ENCODE data around the gene ADAMTS9. TPM values are rescaled to one million over a fixed set of nuclear protein-coding genes. Genes with fewer than 3 reads are reported as not detected.

The ADAMTS9 gene
- total and polyA plus RNA-seq, 11 donors = 11.3 to 74.4 (median 18.8) TPM

DNA sequence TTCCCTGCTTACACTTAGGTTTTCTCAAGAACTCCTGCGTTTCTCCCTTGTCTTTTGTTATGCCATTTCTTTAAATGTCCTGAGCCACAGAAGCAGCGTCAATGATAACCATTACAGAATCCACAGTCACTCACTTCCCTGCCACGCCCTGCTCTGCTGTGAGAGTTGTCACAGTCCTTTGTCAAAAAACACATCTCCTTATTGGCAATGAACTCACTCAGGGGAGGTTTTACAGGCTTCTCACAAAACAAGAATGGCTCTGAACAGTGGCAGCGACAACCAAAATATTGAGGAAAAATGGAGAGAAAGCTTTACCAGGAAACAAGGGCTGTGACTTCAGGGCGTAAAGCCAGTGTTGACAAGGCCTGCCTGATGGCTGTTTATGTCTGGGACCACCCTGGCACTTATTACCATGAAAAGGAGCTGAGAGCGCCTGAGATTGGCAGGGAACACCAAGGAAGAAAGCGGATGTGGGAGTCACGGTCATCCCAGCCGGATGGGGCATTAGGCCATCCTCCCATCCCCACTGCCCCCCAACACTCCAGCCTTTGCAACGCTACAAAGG, 111.5 kb downstream of the ADAMTS9 start:
- WGBS, 4 donors = 93 to 97% (median 96%) methylated on average over 10 of the region's 10 CpGs
- Histone ChIP-seq H3K36me3 (peaks cover 0 to 12% (median 0%) of the 10 kb centered on the region in 9 donors), H3K27ac (no peak overlapping the region), H3K27me3 (no peaks in the 10 kb centered on the region), H3K9me3 (no peaks in the 10 kb centered on the region), H3K4me3 (no peak overlapping the region), H3K4me1 (peaks cover 0 to 3% (median 0%) of the 10 kb centered on the region in 12 donors)
- TF ChIP-seq POLR2A (IDR thresholded peaks at IDR 0.05) = no peak
- TF ChIP-seq, protein P1, sequence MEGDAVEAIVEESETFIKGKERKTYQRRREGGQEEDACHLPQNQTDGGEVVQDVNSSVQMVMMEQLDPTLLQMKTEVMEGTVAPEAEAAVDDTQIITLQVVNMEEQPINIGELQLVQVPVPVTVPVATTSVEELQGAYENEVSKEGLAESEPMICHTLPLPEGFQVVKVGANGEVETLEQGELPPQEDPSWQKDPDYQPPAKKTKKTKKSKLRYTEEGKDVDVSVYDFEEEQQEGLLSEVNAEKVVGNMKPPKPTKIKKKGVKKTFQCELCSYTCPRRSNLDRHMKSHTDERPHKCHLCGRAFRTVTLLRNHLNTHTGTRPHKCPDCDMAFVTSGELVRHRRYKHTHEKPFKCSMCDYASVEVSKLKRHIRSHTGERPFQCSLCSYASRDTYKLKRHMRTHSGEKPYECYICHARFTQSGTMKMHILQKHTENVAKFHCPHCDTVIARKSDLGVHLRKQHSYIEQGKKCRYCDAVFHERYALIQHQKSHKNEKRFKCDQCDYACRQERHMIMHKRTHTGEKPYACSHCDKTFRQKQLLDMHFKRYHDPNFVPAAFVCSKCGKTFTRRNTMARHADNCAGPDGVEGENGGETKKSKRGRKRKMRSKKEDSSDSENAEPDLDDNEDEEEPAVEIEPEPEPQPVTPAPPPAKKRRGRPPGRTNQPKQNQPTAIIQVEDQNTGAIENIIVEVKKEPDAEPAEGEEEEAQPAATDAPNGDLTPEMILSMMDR (IDR thresholded peaks at IDR 0.05) = no peak
- intact Hi-C loops (cut with DNase I) = no loop called here
- ATAC-seq (no peak), DNase-seq (no peak)

DNA sequence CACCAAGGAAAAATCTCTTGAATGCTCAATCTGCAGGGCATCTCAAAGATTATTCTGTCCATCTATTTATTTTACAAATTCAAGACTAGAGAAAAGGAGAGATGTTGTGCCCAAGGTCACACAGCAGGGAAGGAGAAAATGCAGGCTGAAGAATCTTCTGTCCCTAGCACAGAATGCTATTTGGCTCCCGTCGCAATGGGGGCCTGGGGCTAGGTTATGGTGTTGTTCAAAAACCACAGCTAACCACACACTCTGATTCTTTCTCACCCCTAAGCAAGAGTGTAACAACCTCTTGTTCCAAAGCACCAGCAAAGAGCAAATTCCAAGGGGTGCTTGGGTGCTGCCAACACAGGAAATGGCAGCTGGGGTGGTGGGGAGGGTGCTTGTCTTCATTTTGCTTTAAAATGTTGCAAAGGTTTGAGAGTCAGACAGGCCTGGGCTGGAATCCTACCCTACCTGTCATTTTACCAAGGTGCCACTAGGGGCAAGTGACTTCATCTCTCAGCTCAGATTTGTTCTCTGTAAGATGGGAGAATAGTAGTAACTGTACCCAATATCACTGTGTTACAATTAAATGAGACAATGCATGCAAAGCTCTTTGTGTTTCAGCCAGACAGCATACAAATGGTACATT, 112.5 kb downstream of the ADAMTS9 start:
- no peak for TF ChIP-seq POLR2A (IDR thresholded peaks at IDR 0.05)
- TF ChIP-seq, protein P1 (IDR thresholded peaks at IDR 0.05) = peak in 10 of 12 donors; percentile 23 to 61 (median 42)
- intact Hi-C loops (cut with DNase I) = no loop called here
- 93 to 97% (median 96%) methylated on average over 2 of the region's 2 CpGs for whole genome bisulfite sequencing, 4 donors
- Histone ChIP-seq H3K27ac (no peak overlapping the region), H3K4me3 (no peak overlapping the region), H3K36me3 (peaks cover 0 to 12% (median 0%) of the 10 kb centered on the region in 9 donors), H3K9me3 (no peaks in the 10 kb centered on the region), H3K4me1 (no peaks in the 10 kb centered on the region), H3K27me3 (no peaks in the 10 kb centered on the region)
- ATAC-seq (peak in 1 of 4 donors; percentile 22), DNase-seq (no peak)

DNA sequence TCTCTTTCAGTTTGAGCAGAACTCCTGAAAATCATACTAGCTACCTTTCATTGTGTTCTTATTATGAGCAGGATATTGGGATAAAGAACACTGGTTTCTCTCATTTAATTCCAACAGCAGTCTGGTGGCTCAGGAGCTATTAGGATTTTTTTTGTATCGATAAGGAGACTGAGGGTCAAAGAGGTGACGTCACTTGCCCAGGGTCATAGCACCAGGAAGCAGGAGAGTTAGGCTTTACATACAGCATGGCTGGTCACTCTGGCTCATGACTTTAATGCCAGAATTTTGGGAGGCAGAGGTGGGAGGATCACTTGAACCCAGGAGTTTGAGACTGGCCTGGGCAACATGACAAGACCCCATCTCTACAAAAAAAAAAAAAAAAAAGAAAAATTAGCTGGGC, 113.6 kb downstream of the ADAMTS9 start:
- Histone ChIP-seq H3K27me3 (no peaks in the 10 kb centered on the region), H3K4me3 (no peak overlapping the region), H3K9me3 (no peaks in the 10 kb centered on the region), H3K27ac (no peak overlapping the region), H3K4me1 (peaks cover 0 to 4% (median 0%) of the 10 kb centered on the region in 12 donors), H3K36me3 (peaks cover 0 to 12% (median 3%) of the 10 kb centered on the region in 9 donors)
- 94 to 97% (median 96%) methylated on average over 2 of the region's 2 CpGs for WGBS, 4 donors
- ATAC-seq = no peak
- no peak for DNase-seq
- intact Hi-C loops (cut with DNase I) = no loop called here
- TF ChIP-seq POLR2A (IDR thresholded peaks at IDR 0.05) = no peak
- TF ChIP-seq, protein P1 (IDR thresholded peaks at IDR 0.05) = no peak

DNA sequence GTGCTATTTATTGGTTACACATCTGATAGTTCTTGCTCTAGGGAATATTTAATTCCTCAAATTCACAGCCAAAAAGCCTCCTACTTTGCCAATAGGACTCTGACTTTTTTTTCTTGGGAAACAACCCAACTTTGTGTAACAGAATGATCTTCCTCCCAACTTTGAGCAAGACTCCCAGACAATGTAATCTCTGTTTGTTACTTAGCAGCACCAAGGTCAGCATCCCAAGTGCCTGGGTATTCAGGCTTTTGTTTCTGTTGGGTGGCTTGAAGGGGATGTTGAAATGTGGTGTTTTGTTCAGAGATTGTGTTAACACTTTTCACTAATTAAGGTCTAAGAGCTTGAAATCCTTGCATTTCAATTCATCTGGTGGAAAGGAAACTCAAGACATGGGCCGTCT, 115.8 kb downstream of the ADAMTS9 start:
- peak in 1 of 4 donors; percentile 42 for ATAC-seq
- Histone ChIP-seq H3K36me3 (peaks cover 0 to 24% (median 8%) of the 10 kb centered on the region in 9 donors), H3K27me3 (no peaks in the 10 kb centered on the region), H3K4me1 (peaks cover 0 to 4% (median 0%) of the 10 kb centered on the region in 12 donors), H3K27ac (no peak overlapping the region), H3K9me3 (no peaks in the 10 kb centered on the region), H3K4me3 (no peak overlapping the region)
- TF ChIP-seq, protein P1 (IDR thresholded peaks at IDR 0.05) = no peak
- TF ChIP-seq POLR2A (IDR thresholded peaks at IDR 0.05) = no peak
- intact Hi-C loops (cut with DNase I) = no loop called here
- 89 to 100% (median 92%) methylated on average over 1 of the region's 1 CpG for WGBS, 4 donors
- DNase-seq = no peak

Measured in heart left ventricle (tissue), 16 donors.